T-helper 22 cell (primary cell): Measurements from ENCODE around the gene FGF12.

Experiments
- DNase-seq: peaks from one replicate; pipeline ENCODE4 v3.0.0-alpha.2; 2020; ENCODE audit warnings: low read depth

Gene FGF12

DNA sequence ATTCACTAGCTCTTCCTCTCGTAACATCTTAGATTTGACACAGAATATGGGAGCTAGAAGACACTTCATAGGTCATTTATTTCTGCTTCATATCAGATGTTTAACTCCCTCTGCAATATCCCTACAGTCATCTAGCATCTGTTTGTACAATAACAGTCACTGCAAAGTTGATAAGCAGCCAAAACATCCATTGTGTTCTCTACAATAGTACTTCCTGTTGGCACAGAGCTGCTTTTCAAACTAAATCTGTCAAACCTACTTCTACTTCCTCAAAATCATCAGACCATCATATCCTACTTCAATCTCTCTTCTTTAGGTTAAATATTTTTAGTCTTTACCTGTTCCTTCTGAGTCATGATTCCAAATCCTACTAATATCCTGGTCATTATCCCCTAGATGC, 233.2 kb downstream of the FGF12 start:
- no peak for DNase-seq

DNA sequence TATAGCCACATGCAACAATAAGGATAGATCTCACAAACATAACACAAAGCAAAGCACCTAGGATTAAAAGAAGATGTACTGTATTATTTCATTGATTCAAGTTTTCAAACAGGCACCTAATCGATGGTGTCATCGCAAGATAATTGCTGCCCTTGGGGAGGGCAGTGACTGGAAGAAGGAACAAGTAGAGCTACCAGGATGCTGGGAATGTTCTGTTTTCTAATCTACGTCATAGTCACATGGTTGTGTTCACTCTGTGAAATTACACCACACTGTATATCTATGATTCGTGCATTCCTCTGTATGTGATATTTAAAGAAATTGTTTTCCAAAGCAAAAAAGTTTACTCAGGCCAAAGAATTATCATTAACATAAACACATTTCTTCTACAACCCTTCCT, 236.6 kb downstream of the FGF12 start:
- DNase-seq: no peak

DNA sequence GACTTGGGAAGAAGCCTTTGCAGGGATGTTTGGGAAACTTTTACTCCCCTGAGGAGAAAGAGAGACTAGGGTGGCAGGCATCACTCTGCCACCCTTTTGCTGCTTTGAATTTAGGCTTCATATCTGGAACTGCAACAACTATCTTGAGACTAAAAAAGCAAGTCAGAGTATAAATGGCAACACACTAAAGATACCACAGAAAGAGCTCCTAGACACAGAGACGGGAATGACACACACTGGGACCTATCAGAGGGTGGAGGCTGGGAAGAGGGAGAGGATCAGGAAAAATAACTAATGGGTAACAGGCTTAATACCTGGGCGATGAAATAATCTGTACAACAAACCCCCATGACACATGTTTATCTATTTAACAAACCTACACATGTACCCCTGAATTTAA, 237.8 kb downstream of the FGF12 start:
- DNase-seq: no peak

DNA sequence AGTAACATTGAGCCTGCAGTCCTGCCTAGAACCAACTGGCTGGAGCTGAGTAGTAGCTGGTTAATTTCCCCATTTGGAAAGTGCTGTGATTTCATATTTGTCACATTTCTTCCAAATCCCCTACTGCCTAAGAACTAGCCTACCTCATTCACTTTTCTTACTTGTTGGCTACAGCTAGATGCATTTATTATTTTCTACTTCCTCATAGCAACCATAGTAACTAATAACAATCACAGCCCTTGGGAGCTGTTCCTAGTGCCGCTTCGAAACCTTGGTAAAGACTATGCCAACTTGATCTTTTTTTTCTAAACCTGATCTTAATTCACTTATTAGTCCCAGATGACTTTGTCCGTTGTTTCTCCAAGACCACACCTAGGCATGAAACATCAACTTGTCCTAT, 240.3 kb downstream of the FGF12 start:
- DNase-seq: no peak

DNA sequence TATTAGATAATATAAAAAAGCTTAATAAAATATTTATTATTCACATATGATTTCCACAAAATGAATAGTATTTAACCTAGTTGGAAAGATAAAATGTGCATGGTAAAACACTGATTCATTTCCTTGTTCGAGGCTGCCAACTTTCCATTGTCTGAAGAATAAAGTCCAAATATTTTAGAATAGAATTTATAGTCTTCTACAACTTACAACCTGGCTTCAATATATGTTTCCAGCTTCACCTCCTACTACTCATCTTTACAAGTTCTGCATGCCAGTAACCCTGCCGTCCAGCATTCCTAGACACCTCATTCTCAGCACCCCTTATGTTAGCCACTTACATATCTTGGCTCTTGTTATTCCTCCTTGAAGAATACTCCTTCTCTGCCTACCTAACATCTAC, 244.5 kb downstream of the FGF12 start:
- DNase-seq: no peak

DNA sequence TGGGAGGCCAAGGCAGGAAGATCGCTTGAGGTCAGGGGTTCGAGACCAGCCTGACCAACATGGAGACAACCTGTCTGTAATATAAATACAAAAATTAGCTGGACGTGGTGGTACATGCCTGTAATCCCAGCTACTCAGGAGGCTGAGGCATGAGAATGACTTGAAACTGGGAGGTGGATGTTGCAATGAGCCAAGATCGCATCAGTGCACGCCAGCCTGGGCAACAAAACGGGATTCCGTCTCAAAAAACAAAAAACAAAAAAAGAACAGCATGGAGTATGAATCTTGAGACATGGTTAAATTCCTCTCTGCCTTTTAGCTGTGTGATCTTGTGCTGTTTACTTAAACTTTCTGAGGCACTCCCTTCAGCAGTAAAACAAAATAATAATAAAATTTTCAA, 244.9 kb downstream of the FGF12 start:
- DNase-seq: no peak

DNA sequence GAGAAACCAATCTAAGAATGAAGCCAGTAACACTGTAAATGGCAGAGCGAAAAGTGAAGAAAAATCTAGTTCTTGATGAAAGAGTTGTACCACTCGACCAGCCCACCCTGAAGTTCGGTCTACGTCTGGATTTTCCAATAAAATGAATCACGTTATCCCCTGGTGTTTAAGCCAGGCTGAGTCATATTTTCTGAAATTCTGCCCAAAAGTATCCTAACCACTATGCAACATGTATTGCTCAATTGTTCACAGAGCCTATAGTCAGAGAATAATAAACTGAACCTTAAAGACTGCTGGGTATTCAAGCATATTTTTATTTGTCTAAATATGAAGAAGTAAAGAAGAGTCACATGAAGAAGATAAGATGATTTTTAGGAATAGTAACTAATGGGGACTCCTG, 245.7 kb downstream of the FGF12 start:
- DNase-seq: no peak

DNA sequence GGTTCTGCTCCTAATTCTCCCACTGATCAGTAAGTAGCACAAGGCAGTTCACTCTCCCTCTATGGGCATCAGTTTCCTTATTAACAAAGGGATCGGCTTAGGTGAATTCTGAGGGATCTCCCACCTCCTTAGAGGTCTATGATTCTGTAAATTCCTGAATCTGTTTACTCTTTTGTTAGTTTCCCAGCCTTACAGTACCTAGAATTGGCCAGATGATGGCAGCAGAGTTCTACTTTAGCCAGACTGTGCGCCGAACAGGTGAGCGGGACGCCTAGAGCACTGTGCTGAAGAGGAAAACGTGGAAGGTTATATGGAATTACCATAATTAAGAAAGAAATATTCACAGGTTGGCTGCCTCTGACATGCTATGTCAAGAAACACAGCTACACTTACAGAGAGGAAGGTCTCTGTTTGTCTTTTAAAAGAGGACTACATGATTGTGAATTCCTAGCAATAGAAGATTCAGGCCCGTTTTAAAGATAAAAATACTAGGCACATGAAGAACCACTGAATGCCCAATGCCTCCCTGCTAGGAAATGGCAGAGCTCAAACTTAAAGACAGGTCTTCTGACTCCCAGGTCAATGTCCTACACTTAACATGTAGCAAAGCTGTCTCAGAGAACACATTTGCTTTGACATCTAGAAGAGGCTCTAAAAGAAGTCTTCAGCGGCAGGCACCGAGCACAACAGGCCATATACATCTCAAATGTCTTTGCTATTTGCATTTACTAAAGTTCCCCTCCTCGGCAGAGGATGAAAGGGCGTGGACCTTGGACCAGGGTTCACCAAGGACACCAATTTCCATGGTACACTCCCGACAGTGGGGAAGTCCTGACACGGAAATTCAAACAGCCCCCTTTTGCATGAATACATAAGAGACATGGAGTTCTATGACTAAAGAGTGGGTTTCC, 259.9 kb downstream of the FGF12 start:
- peak; percentile 8 for DNase-seq

DNA sequence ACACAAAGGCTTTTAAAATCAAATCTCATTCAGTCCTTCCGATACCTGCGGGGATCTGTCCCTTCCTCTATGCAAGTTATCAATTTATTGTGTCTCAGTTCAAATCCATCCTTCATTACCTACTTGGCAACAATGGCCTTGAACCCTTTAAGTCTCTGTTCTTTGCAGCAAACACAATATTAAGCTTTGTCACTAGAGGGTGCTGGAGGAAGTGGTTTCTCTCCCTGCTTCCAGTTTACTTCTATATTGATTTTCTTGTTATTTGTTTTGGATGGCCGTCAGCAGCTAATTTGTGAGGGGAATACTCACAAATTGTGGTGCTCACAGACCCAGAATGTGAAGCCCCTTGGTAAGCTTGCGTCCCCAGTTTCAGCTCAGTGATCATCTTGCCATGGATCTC, 278.3 kb downstream of the FGF12 start:
- no peak for DNase-seq

DNA sequence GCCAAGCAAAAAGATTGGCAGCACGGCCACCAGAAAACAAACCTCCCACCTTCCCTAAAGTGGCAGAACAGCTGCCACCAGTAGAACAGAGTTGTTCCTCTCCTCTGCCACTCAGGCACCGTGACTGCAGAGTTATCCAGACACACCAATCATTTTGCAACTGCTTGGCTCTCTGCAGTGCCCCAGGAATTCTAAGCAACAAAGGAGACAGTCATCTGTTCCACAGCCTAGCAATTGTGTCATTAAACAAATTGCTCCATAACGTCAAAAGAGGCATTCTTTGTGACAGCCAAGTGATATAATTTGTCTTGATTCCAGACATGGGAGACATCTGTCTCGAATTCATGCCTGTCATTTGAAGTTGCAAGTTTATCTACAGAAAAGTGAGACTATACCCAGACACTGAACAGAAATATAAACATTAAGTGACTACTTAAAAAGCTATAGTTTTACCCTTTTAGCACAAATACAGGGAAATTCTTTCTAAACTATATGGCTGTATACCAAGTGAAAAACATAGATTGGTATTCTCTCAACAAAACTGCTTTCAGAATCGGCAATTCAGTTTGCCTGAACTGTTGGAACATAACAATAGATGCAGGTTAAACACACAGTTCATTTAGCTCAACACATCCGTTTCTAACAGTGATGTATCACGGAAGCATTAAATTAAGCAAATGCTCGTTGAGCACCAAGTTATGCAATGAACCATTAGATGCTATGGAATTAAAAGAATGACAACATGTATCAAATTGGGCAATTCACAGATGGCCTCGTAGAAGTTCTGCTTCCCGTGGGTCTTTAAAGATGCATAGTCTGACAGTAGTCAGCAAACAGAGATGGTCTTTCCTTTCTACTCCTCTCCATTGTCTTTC, 281.3 kb downstream of the FGF12 start:
- no peak for DNase-seq

DNA sequence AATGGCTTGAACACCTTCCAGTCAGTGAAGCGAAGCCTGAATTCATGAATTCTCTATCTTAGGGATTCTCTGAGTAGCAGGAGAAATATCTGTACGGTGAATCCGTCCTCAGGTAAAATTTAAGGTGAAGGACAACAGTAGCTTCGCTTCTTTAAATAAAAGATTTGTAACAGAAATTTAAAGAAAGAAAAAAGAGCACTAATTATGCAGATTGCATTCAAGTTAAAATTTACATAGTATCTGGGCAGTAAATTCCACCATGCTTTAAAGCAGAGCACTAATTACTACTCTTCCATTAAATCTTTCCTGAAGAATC, 282.6 kb downstream of the FGF12 start:
- DNase-seq: no peak

DNA sequence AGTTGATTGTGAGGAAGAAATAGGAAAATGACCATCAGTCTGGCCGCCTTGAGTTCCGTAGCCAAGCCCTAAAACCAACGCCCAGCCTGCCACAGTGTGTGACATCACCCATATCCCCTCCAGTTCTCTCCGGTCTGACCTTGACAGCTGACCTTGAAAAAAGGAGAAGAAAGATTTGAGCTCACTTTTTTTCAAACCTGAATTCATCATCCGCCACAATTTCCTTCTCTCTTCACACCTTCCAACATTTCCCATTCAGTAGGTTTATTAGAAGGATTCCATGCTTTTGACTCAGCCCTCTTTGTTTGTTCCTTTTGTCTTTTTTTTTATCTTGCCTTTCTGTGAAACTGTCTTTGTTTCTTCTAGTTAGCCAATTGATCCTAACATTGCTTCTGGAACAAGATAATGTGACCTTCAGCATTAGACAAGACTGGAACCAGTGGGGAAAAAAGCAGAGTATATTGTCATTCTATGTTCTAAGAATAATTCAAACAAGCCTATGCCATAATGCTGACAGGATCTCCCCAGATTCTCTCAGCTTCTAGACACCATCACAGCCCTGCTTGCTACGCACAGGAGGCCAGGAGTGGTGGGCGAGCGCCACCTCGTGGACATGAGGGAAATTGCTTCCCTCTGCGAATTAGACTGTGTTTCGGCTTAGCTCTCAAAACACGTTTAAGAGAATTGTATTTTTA, 283.1 kb downstream of the FGF12 start:
- DNase-seq: peak; percentile 2

DNA sequence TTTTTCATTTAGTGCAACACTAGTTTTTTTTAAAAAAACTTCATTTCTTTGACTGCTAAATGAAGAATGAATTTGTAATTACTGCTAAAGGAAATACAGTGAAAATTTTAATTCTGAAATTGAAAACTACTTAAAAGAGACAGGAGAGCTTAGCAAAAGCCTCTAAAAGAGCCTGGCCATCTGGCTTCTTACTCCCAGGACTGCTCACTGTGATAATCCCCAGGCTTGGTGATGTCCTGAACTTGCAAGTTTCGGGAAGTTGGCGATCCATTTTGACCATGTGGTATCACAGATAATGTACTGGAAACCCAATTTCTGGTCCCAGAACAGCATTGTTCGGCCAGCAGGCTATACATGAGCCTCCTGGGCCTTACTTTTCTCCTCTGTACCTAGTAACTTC, 292.1 kb downstream of the FGF12 start:
- DNase-seq: no peak

DNA sequence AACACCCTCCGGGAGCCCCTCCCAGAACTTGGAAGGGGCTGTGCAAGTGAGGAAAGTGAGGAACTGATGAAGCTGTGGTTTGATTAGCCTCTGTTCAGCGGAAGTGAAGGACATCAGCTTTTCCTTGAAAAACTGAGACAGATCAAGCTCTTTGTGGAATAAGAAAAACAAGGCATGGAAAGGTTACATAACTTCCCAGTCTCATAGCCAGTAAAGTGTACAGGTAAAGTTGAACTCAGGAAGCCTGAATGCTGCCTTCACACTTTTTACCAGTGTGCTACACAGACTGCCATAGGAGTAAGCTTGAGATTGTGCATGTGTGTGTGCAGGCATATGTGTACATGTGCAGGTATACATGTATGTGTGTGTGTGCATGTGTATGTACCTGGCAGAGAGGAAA, 293.2 kb downstream of the FGF12 start:
- no peak for DNase-seq

DNA sequence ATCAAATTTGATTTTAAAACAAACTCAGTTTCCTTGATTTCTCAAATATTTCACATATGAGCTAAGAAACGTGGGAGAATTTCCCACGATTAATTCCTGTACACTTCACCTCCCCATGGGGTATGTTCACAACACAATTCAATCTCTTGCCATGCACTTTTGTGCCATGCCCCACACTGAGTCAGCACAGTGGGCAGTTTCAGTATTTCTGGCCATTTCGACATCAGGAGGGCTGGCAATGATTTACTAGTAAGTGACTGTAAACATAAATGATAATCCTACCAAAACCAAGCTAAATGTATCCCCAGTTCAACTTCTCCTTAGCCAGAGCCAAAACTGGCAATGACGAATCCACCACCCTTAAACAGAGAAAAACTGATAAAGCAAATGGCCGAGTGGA, 293.6 kb downstream of the FGF12 start:
- DNase-seq: no peak

DNA sequence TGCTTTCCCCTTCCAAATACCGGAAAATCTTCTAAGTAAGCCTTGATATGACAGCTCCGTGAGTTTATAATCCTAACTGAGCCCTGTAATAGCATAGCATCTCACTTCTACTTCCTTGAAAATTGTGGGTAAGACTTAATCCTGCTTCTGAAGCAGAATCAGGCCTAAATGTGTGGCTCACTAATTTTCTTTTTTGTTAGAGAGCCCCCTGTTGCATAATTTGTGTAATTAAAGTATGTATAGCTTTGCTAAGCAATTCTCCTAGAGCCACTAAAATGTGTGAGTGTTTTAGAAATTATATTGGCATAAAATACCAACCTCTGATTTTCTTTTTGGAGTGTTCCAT, 304.4 kb downstream of the FGF12 start:
- no peak for DNase-seq

DNA sequence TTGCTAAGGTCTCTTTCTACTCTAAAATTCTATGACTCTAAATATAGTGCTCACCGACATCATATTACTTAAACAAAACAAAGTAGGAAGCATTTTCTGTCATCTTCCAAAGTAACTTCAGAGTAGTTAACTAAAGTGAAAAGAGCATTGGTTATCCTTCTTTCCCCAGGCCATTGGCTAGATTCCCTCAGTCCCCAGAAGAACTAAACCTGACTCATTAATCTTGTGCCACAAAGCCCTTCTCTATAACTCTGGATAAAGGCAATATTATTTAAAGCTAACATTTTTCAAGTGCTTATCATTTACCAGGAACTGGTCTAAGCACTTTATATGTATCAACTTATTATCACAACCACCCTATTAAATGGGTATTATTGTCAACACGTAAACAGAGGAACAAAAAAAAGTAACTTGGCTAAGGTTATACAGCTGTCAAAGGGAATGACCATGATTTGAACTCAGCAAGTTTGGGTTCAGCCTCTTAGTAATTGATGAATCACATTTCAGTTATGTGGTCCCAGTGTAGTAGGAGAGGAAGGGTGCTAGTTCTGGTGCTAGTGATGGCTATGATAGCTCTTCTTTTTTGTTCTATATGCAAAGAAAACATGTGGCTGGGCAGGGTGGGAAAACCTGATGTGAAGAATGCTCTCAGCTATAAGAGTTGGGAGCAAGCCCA, 304.9 kb downstream of the FGF12 start:
- DNase-seq: no peak

DNA sequence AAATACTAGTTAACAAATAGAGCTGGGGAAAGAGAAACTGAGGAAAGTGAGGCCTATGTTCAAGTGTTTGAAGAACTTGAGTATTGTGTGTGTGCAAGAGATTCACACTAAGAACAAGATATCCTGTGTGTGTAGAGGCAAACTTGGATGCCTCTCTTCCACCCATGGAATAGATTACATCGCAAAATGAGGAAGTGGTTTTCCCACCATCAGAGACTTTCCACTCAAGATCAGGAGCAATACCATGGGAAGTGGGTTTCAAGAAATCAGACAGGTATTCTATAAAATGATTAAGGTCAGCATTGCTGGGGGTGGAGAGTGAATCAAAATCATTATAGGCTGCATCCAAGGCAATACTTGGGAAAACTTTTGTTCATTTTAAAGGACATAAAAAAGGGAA, 308.0 kb downstream of the FGF12 start:
- no peak for DNase-seq

DNA sequence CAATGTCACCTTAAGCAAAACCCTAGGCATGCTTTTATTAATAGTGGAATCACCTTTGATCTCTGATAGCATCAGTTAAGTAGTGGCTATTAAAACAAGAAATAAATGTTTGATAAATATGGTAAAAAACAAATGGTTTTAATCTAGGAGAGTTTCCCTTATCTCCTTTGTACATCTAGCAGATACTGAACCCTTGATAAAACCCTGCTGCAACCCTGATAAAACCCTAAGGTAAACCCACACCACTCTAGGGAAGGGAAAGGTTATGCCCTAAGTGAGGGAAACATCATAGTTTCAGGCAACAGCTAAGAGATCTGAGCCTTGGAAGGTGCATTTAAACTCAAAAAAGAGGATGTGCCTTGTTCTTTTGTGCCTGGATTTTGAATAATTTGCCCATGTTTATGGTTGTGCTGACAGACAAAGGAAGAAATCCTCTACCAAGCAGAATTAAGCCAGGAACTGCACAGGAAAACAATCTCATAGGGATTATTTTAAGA, 309.7 kb downstream of the FGF12 start:
- no peak for DNase-seq

DNA sequence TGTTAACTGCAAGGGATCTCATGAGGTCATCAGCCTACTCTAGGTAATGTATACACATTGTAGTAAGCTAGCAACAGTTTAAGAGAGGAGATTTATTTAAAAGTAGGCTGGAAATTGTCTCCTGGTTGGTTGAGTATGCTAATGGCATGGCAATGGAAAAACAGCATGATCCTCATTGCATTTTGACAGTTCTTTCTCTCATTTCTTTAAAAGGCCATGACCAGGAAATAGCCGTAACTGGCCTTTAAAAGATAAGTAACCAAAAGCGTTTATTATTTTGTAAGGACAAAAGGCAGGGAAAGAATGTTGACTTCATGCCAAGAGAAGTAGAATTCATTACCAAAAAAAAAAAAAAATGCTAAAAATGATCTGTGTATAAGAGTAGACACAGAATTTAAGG, 310.3 kb downstream of the FGF12 start:
- DNase-seq: no peak

DNA sequence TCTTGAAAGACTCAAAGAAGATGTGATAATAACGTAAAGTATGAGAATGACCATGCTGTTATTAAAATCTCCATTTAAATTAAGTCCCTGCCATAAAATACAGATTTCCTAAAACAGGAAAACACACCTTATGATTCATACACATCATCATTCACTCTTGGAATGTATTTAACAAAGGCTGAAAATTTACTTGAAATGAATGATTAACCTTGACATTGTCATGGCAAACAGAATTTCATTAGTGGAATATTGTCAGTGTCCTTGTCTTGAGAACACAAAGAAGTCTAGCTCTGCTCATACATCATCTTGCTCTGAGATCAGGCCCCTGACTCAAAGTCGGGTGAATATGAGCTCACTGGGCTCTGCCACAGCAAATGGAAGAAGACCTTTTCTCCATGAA, 313.9 kb downstream of the FGF12 start:
- DNase-seq: no peak

DNA sequence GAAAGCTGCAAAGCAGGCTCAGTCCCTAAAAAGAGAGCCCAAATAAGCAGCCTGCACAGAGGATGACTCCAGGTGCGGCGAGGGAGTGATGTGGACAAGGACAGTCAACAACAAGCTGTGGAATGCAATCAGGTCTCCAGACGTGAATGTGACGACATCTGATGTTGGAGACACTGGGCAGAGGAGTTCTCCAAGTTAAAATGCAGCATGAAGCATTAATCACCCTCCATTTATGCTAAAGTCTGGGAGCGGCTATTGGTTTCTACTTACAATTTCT, 316.7 kb downstream of the FGF12 start:
- DNase-seq: no peak
